GM18909 (cell line): ENCODE data around the gene KRTAP12-4.
"Not testable (repeated sequence)": the region's sequence is repeated elsewhere in the genome, so short reads cannot be mapped to it uniquely, and the experiment has no call there.

Experiments used
- ATAC-seq: cut with Tn5 transposase; IDR thresholded peaks from one replicate; pipeline ENCODE4 v1.9.1; 2021; ENCODE audit warnings: mild to moderate bottlenecking; ENCODE audit not compliant: unreplicated experiment, poor library complexity

The KRTAP12-4 gene

GRCh38 chr21:44614161-44614631 lies 40.3 kb downstream of the KRTAP12-4 start:
- ATAC-seq = no peak

- no peak for ATAC-seq
Measured at GRCh38 chr21:44613386-44614155, 40.9 kb downstream of the KRTAP12-4 start.

GRCh38 chr21:44612669-44613229 lies 41.7 kb downstream of the KRTAP12-4 start:
- no peak for ATAC-seq

- no peak for ATAC-seq
Measured at GRCh38 chr21:44612029-44612486, 42.4 kb downstream of the KRTAP12-4 start, which contains the start of gene KRTAP10-8. KRTAP10-8 (plus strand) TSS chr21:44612079; CDS start chr21:44612101, 22 bp downstream.

- no peak for ATAC-seq
Measured at GRCh38 chr21:44611551-44611950, 42.9 kb downstream of the KRTAP12-4 start.

GRCh38 chr21:44610157-44610843 lies 44.2 kb downstream of the KRTAP12-4 start:
- not testable (repeated sequence) for ATAC-seq

- ATAC-seq = no peak
Measured at GRCh38 chr21:44609193-44609592, 45.3 kb downstream of the KRTAP12-4 start.

- no peak for ATAC-seq
Measured at GRCh38 chr21:44606495-44606894, 48.0 kb downstream of the KRTAP12-4 start.
